ENCODE data around the gene AKAP6. TPM values are rescaled to one million over a fixed set of nuclear protein-coding genes. Genes with fewer than 3 reads are reported as not detected.

AKAP6 gene
- total and polyA plus RNA-seq, 2 experiments from 2014 or later, result 0.38 to 0.42 TPM

DNA sequence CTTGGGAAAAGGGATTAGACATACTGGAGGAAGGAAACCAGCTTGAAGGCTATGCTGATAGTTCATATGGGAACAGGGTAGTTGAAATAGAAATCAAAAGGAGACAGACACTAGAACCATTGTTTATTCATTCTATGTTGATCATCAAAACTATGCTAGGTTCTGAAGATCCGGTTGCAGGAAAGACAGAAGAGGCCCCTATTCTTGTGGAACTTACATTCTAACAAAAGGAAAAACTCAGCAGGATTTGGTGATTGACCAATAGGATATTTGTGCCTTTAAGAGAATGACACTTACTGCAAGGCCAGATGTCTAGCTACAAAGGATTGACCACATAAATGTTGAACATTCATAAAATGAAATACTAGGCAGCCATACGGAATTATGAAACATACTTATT lies 179.2 kb downstream of the AKAP6 start:
- Histone ChIP-seq H3F3A (replicated peaks; ENCODE audit: low read depth) (no peaks in the 10 kb centered on the region), H3K4me2 (no peak overlapping the region), H3K27me3 (ENCODE audit: insufficient read depth) (no peaks in the 10 kb centered on the region), H3K4me1 (ENCODE audit: insufficient read depth) (no peaks in the 10 kb centered on the region), H3K27ac (ENCODE audit: low read depth) (no peak overlapping the region), H3K36me3 (ENCODE audit: insufficient read depth) (no peaks in the 10 kb centered on the region), H3K4me3 (no peak overlapping the region), H4K20me1 (replicated peaks; ENCODE audit: insufficient read depth) (no peaks in the 10 kb centered on the region), H2AFZ (no peak overlapping the region), H3K79me2 (replicated peaks; ENCODE audit: insufficient read depth) (no peaks in the 10 kb centered on the region), H3K9me2 (ENCODE audit: insufficient read depth) (no peaks in the 10 kb centered on the region)
- no peaks in the 10 kb centered on the region for H3K36me3 Mint-ChIP-seq (ENCODE audit: low read depth)
- no peaks in the 10 kb centered on the region for H3K4me1 Mint-ChIP-seq
- H3K9me3 Mint-ChIP-seq, result no peaks in the 10 kb centered on the region; the same call in 2 of the 3 replicates
- DNase-seq (ENCODE audit: low spot score) (no peak), ATAC-seq (no peak)
- TF ChIP-seq POLR2AphosphoS5 (IDR thresholded peaks at IDR 0.05; ENCODE audit: low read depth) (no peak), EZH2 (IDR thresholded peaks at IDR 0.05; ENCODE audit: low read depth, unreplicated experiment) (no peak), CREB1 (CRISPR knock-in tag; IDR thresholded peaks at IDR 0.05; ENCODE audit: low read depth) (no peak), JUNB (IDR thresholded peaks at IDR 0.05; ENCODE audit: unreplicated experiment) (no peak), ZNF114 (CRISPR knock-in tag; IDR thresholded peaks at IDR 0.05) (no peak), ZNF331 (CRISPR knock-in tag; IDR thresholded peaks at IDR 0.05; ENCODE audit: low read depth) (no peak), STAT1 (IDR thresholded peaks at IDR 0.05; ENCODE audit: unreplicated experiment) (no peak), EZH2phosphoT487 (IDR thresholded peaks at IDR 0.05; ENCODE audit: unreplicated experiment) (no peak), NANOG (IDR thresholded peaks at IDR 0.05; ENCODE audit: borderline replicate concordance) (no peak)
- TF ChIP-seq, protein P1, sequence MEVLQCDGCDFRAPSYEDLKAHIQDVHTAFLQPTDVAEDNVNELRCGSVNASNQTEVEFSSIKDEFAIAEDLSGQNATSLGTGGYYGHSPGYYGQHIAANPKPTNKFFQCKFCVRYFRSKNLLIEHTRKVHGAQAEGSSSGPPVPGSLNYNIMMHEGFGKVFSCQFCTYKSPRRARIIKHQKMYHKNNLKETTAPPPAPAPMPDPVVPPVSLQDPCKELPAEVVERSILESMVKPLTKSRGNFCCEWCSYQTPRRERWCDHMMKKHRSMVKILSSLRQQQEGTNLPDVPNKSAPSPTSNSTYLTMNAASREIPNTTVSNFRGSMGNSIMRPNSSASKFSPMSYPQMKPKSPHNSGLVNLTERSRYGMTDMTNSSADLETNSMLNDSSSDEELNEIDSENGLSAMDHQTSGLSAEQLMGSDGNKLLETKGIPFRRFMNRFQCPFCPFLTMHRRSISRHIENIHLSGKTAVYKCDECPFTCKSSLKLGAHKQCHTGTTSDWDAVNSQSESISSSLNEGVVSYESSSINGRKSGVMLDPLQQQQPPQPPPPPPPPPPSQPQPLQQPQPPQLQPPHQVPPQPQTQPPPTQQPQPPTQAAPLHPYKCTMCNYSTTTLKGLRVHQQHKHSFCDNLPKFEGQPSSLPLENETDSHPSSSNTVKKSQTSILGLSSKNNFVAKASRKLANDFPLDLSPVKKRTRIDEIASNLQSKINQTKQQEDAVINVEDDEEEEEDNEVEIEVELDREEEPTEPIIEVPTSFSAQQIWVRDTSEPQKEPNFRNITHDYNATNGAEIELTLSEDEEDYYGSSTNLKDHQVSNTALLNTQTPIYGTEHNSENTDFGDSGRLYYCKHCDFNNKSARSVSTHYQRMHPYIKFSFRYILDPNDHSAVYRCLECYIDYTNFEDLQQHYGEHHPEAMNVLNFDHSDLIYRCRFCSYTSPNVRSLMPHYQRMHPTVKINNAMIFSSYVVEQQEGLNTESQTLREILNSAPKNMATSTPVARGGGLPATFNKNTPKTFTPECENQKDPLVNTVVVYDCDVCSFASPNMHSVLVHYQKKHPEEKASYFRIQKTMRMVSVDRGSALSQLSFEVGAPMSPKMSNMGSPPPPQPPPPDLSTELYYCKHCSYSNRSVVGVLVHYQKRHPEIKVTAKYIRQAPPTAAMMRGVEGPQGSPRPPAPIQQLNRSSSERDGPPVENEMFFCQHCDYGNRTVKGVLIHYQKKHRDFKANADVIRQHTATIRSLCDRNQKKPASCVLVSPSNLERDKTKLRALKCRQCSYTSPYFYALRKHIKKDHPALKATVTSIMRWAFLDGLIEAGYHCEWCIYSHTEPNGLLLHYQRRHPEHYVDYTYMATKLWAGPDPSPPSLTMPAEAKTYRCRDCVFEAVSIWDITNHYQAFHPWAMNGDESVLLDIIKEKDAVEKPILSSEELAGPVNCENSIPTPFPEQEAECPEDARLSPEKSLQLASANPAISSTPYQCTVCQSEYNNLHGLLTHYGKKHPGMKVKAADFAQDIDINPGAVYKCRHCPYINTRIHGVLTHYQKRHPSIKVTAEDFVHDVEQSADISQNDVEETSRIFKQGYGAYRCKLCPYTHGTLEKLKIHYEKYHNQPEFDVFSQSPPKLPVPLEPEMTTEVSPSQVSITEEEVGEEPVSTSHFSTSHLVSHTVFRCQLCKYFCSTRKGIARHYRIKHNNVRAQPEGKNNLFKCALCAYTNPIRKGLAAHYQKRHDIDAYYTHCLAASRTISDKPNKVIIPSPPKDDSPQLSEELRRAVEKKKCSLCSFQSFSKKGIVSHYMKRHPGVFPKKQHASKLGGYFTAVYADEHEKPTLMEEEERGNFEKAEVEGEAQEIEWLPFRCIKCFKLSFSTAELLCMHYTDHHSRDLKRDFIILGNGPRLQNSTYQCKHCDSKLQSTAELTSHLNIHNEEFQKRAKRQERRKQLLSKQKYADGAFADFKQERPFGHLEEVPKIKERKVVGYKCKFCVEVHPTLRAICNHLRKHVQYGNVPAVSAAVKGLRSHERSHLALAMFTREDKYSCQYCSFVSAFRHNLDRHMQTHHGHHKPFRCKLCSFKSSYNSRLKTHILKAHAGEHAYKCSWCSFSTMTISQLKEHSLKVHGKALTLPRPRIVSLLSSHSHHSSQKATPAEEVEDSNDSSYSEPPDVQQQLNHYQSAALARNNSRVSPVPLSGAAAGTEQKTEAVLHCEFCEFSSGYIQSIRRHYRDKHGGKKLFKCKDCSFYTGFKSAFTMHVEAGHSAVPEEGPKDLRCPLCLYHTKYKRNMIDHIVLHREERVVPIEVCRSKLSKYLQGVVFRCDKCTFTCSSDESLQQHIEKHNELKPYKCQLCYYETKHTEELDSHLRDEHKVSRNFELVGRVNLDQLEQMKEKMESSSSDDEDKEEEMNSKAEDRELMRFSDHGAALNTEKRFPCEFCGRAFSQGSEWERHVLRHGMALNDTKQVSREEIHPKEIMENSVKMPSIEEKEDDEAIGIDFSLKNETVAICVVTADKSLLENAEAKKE (CRISPR knock-in tag; IDR thresholded peaks at IDR 0.05), result no peak
- TF ChIP-seq, protein P2, sequence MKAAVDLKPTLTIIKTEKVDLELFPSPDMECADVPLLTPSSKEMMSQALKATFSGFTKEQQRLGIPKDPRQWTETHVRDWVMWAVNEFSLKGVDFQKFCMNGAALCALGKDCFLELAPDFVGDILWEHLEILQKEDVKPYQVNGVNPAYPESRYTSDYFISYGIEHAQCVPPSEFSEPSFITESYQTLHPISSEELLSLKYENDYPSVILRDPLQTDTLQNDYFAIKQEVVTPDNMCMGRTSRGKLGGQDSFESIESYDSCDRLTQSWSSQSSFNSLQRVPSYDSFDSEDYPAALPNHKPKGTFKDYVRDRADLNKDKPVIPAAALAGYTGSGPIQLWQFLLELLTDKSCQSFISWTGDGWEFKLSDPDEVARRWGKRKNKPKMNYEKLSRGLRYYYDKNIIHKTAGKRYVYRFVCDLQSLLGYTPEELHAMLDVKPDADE (IDR thresholded peaks at IDR 0.05), result no peak
- TF ChIP-seq, protein P3, sequence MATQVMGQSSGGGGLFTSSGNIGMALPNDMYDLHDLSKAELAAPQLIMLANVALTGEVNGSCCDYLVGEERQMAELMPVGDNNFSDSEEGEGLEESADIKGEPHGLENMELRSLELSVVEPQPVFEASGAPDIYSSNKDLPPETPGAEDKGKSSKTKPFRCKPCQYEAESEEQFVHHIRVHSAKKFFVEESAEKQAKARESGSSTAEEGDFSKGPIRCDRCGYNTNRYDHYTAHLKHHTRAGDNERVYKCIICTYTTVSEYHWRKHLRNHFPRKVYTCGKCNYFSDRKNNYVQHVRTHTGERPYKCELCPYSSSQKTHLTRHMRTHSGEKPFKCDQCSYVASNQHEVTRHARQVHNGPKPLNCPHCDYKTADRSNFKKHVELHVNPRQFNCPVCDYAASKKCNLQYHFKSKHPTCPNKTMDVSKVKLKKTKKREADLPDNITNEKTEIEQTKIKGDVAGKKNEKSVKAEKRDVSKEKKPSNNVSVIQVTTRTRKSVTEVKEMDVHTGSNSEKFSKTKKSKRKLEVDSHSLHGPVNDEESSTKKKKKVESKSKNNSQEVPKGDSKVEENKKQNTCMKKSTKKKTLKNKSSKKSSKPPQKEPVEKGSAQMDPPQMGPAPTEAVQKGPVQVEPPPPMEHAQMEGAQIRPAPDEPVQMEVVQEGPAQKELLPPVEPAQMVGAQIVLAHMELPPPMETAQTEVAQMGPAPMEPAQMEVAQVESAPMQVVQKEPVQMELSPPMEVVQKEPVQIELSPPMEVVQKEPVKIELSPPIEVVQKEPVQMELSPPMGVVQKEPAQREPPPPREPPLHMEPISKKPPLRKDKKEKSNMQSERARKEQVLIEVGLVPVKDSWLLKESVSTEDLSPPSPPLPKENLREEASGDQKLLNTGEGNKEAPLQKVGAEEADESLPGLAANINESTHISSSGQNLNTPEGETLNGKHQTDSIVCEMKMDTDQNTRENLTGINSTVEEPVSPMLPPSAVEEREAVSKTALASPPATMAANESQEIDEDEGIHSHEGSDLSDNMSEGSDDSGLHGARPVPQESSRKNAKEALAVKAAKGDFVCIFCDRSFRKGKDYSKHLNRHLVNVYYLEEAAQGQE (IDR thresholded peaks at IDR 0.05; ENCODE audit: unreplicated experiment), result no peak
- TF ChIP-seq, protein P4, sequence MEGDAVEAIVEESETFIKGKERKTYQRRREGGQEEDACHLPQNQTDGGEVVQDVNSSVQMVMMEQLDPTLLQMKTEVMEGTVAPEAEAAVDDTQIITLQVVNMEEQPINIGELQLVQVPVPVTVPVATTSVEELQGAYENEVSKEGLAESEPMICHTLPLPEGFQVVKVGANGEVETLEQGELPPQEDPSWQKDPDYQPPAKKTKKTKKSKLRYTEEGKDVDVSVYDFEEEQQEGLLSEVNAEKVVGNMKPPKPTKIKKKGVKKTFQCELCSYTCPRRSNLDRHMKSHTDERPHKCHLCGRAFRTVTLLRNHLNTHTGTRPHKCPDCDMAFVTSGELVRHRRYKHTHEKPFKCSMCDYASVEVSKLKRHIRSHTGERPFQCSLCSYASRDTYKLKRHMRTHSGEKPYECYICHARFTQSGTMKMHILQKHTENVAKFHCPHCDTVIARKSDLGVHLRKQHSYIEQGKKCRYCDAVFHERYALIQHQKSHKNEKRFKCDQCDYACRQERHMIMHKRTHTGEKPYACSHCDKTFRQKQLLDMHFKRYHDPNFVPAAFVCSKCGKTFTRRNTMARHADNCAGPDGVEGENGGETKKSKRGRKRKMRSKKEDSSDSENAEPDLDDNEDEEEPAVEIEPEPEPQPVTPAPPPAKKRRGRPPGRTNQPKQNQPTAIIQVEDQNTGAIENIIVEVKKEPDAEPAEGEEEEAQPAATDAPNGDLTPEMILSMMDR (conservative IDR thresholded peaks at IDR 0.05; ENCODE audit: low read depth in 2 of 2), result no peak
- H3K4me3 Mint-ChIP-seq, result no peak overlapping the region
- H3K27me3 Mint-ChIP-seq (ENCODE audit: insufficient read depth, low read depth, poor library complexity), result no peaks in the 10 kb centered on the region
- H3K27ac Mint-ChIP-seq, result no peak overlapping the region

Data from GM23338 (cell line).